GM08714 (cell line): ENCODE data around the gene PANX2.

ENCODE experiments used
- H3K4me3 ChIP-seq: fragments of 200-500 bp; sonication (Bioruptor generic); 2 replicates; pipeline ENCODE4 v1.5.1; 2014; ENCODE audit warnings: mild to moderate bottlenecking, low read length, inconsistent platforms
- ZNF274 ChIP-seq: IDR thresholded peaks from 2 replicates; pipeline ENCODE4 v1.6.1; 2012; ENCODE audit warnings: mild to moderate bottlenecking, low read depth, low read length

Gene PANX2

GRCh38 chr22:50210378-50211139 lies 40.0 kb downstream of the PANX2 start:
- no peak for TF ChIP-seq ZNF274
- H3K4me3 ChIP-seq: no peak overlapping the region

- no peak overlapping the region for H3K4me3 ChIP-seq
- TF ChIP-seq ZNF274: no peak
Measured at GRCh38 chr22:50211147-50211546, 40.6 kb downstream of the PANX2 start.

GRCh38 chr22:50213263-50213662 lies 42.7 kb downstream of the PANX2 start:
- no peak for TF ChIP-seq ZNF274
- no peak overlapping the region for H3K4me3 ChIP-seq

GRCh38 chr22:50215297-50216054 lies 44.9 kb downstream of the PANX2 start:
- TF ChIP-seq ZNF274: no peak
- H3K4me3 ChIP-seq: no peak overlapping the region

GRCh38 chr22:50216055-50216683 lies 45.6 kb downstream of the PANX2 start:
- TF ChIP-seq ZNF274: no peak
- no peak overlapping the region for H3K4me3 ChIP-seq

GRCh38 chr22:50216684-50217520 lies 46.4 kb downstream of the PANX2 start:
- no peak for TF ChIP-seq ZNF274

GRCh38 chr22:50217543-50218152 lies 47.1 kb downstream of the PANX2 start:
- no peak overlapping the region for H3K4me3 ChIP-seq
- TF ChIP-seq ZNF274: no peak

More at GRCh38 chr22:50216684-50217520, 46.4 kb downstream of the PANX2 start:
- no peak overlapping the region for H3K4me3 ChIP-seq

- no peak for TF ChIP-seq ZNF274
- H3K4me3 ChIP-seq: no peak overlapping the region
Measured at GRCh38 chr22:50218153-50218995, 47.8 kb downstream of the PANX2 start.

GRCh38 chr22:50218996-50219727 lies 48.6 kb downstream of the PANX2 start:
- TF ChIP-seq ZNF274: no peak
- H3K4me3 ChIP-seq: no peak overlapping the region

GRCh38 chr22:50219800-50220602 lies 49.5 kb downstream of the PANX2 start:
- TF ChIP-seq ZNF274: no peak
- H3K4me3 ChIP-seq: no peak overlapping the region

- no peak overlapping the region for H3K4me3 ChIP-seq
- no peak for TF ChIP-seq ZNF274
Measured at GRCh38 chr22:50220603-50221409, 50.3 kb downstream of the PANX2 start.
